HepG2 (cell line): ENCODE measurements around the gene SLC9A1. TPM values are rescaled to one million over a fixed set of nuclear protein-coding genes. Genes with fewer than 3 reads are reported as not detected.
A peak's percentile ranks its signal among the peaks of the same experiment; 100 is the strongest.

Experiments used
- ATAC-seq: fragments of 200-7000 bp; cut with Tn5 transposase; 3 replicates; pipeline ENCODE4 v1.9.1; 2020; ENCODE audit warnings: mild to moderate bottlenecking, moderate library complexity
- BruUV-seq: library from RNA; stranded (reverse); fragments of 400-500 nt; replicated peaks from 2 replicates; lab custom pipeline; 2021; lab: Mats Ljungman, UMichigan
- CTCF ChIA-PET: fragments of 300-600 bp; formaldehyde crosslinking; extraction: SDS; loops from one replicate; lab custom pipeline; 2021; ENCODE audit warnings: low total read pairs, inconsistent platforms, low intra/inter-chr PET ratio; lab: Yijun Ruan, JAX
- POLR2A ChIA-PET: fragments of 350-600 bp; sonication (Branson Sonifier 250); formaldehyde crosslinking; loops from one replicate; lab custom pipeline; 2020; ENCODE audit warnings: antibody characterized with exemption, inconsistent platforms; lab: Yijun Ruan, JAX
- DNase-seq: peaks from one replicate; pipeline ENCODE4 v3.0.0-alpha.2; 2015; ENCODE audit warnings: low spot score
- FAIRE-seq: peaks from 3 replicates; lab custom pipeline; 2011; peaks lifted over from hg19 to GRCh38; lab: Jason Lieb, UNC
- H2AFZ ChIP-seq: one replicate; pipeline ENCODE4 v1.6.1; 2011; ENCODE audit warnings: low read length, inconsistent platforms
- H3K27ac ChIP-seq: fragments of 300-600 bp; 3 replicates; pipeline ENCODE4 v1.8.0; 2011; ENCODE audit warnings: mixed run types, mild to moderate bottlenecking, mixed read lengths, low read length, inconsistent platforms; ENCODE audit not compliant: insufficient read depth; ENCODE audit errors: extremely low read length
- H3K27me3 ChIP-seq, 2 experiments: fragments of 200-600 bp in 1 of 2; 2 replicates in 1 of 2; 3 replicates in 1 of 2; pipeline versions ENCODE4 v1.6.0 to v1.8.0; 2011; ENCODE audit warnings: low read length in 2 of 2, mild to moderate bottlenecking in 2 of 2, moderate library complexity in 2 of 2, inconsistent platforms in 1 of 2; ENCODE audit not compliant: insufficient read depth in 2 of 2, control insufficient read depth in 1 of 2
- H3K36me3 ChIP-seq, 2 experiments: fragments of 200-600 bp in 1 of 2; replicated peaks in 1 of 2; 2 replicates in 1 of 2; 3 replicates in 1 of 2; pipeline versions ENCODE4 v1.5.1 to v1.8.0; 2011; ENCODE audit warnings: low read length in 2 of 2, inconsistent platforms in 1 of 2; ENCODE audit not compliant: insufficient read depth in 2 of 2, control insufficient read depth in 1 of 2
- H3K4me1 ChIP-seq: 2 replicates; pipeline ENCODE4 v1.5.1; 2012; ENCODE audit warnings: low read length, inconsistent platforms; ENCODE audit not compliant: insufficient read depth
- H3K4me2 ChIP-seq: 2 replicates; pipeline ENCODE4 v1.6.0; 2011; ENCODE audit warnings: low read depth, low read length, inconsistent platforms
- H3K4me3 ChIP-seq, 3 experiments: fragments of 200-600 bp in 1 of 3; sonication (generic), shearing (Covaris generic) in 1 of 3; replicated peaks in 1 of 3; 2 replicates each; pipeline ENCODE4 v1.5.1; 2011 to 2016; ENCODE audit warnings: low read length in 3 of 3, inconsistent platforms in 2 of 3, low read depth in 2 of 3, mild to moderate bottlenecking in 2 of 3, control low read depth in 1 of 3, mixed read lengths in 1 of 3; ENCODE audit not compliant: insufficient read depth in 1 of 3
- H3K79me2 ChIP-seq: one replicate; pipeline ENCODE4 v1.6.1; 2011; ENCODE audit warnings: low read length, inconsistent platforms; ENCODE audit not compliant: insufficient read depth
- H3K9ac ChIP-seq: 2 replicates; pipeline ENCODE4 v1.6.0; 2011; ENCODE audit warnings: mild to moderate bottlenecking, low read depth, low read length, inconsistent platforms; ENCODE audit not compliant: insufficient read depth
- H3K9me3 ChIP-seq: 2 replicates; pipeline ENCODE4 v1.5.1; 2012; ENCODE audit warnings: mild to moderate bottlenecking, low read length
- H4K20me1 ChIP-seq: 2 replicates; pipeline ENCODE4 v1.6.0; 2011; ENCODE audit warnings: inconsistent platforms, mild to moderate bottlenecking, low read length, moderate library complexity; ENCODE audit not compliant: insufficient read depth
- BCL6 ChIP-seq: IDR thresholded peaks from 2 replicates; pipeline ENCODE4 v1.6.1; 2016; ENCODE audit warnings: missing genetic modification reagents, missing compliant biosample characterization
- CBX5 ChIP-seq: sonication (generic); formaldehyde crosslinking; IDR thresholded peaks from 2 replicates; pipeline ENCODE4 v1.4.0; 2020; ENCODE audit warnings: missing genetic modification reagents, borderline replicate concordance
- CENPX ChIP-seq: sonication (generic); formaldehyde crosslinking; IDR thresholded peaks from 2 replicates; pipeline ENCODE4 v1.9.0; 2021; ENCODE audit warnings: mild to moderate bottlenecking, missing genetic modification reagents, moderate library complexity
- CREB1 ChIP-seq, 2 experiments: fragments of 450-650 bp in 1 of 2; IDR thresholded peaks; 2 replicates each; pipeline ENCODE4 v1.6.1; 2016 to 2017; ENCODE audit warnings: control low read depth in 1 of 2, mild to moderate bottlenecking in 1 of 2, missing compliant biosample characterization in 1 of 2, missing genetic modification characterization in 1 of 2
- ELF4 ChIP-seq: sonication (generic); formaldehyde crosslinking; IDR thresholded peaks from 2 replicates; pipeline ENCODE4 v1.5.0; 2020; ENCODE audit warnings: missing genetic modification reagents, mild to moderate bottlenecking, moderate library complexity, borderline replicate concordance
- FOXJ3 ChIP-seq: sonication (generic); formaldehyde crosslinking; IDR thresholded peaks from 2 replicates; pipeline ENCODE4 v1.4.0; 2020; ENCODE audit warnings: missing genetic modification reagents, mild to moderate bottlenecking, borderline replicate concordance
- GFI1 ChIP-seq: sonication (generic); formaldehyde crosslinking; IDR thresholded peaks from 2 replicates; pipeline ENCODE4 v1.5.0; 2020; ENCODE audit warnings: missing genetic modification reagents, mild to moderate bottlenecking, borderline replicate concordance
- HMGA1 ChIP-seq: sonication (generic); formaldehyde crosslinking; conservative IDR thresholded peaks from 2 replicates; pipeline ENCODE4 v1.4.0; 2020; ENCODE audit warnings: missing genetic modification reagents
- MATR3 ChIP-seq: sonication (generic); formaldehyde crosslinking; IDR thresholded peaks from 2 replicates; pipeline ENCODE4 v1.4.0; 2020; ENCODE audit warnings: missing genetic modification reagents
- MEIS1 ChIP-seq: sonication (generic); formaldehyde crosslinking; IDR thresholded peaks from 2 replicates; pipeline ENCODE4 v1.9.0; 2021; ENCODE audit warnings: mild to moderate bottlenecking, missing genetic modification reagents, moderate library complexity, borderline replicate concordance
- NFKBIZ ChIP-seq: IDR thresholded peaks from 2 replicates; pipeline ENCODE4 v1.6.1; 2018; ENCODE audit warnings: missing genetic modification reagents, missing compliant biosample characterization
- NRL ChIP-seq: sonication (generic); formaldehyde crosslinking; IDR thresholded peaks from 2 replicates; pipeline ENCODE4 v1.5.0; 2020; ENCODE audit warnings: missing genetic modification reagents, mild to moderate bottlenecking, moderate library complexity, borderline replicate concordance
- PHF21A ChIP-seq: sonication (generic); formaldehyde crosslinking; IDR thresholded peaks from 2 replicates; pipeline ENCODE4 v1.5.0; 2020; ENCODE audit warnings: mild to moderate bottlenecking, missing genetic modification reagents
- ZMYM4 ChIP-seq: sonication (generic); formaldehyde crosslinking; IDR thresholded peaks from 2 replicates; pipeline ENCODE4 v1.8.1; 2023; ENCODE audit warnings: mild to moderate bottlenecking, missing genetic modification reagents
- ZNF121 ChIP-seq: sonication (generic); formaldehyde crosslinking; IDR thresholded peaks from 2 replicates; pipeline ENCODE4 v1.5.0; 2020; ENCODE audit warnings: mild to moderate bottlenecking, missing genetic modification reagents
- ZNF572 ChIP-seq: sonication (generic); formaldehyde crosslinking; IDR thresholded peaks from 2 replicates; pipeline ENCODE4 v1.5.1; 2020; ENCODE audit warnings: mild to moderate bottlenecking, missing genetic modification reagents
- WGBS: methylation state at CpG from one replicate; pipeline ENCODE4 v1.1.6; 2017; ENCODE audit warnings: low lambda C conversion rate; 5-methylcytosine and 5-hydroxymethylcytosine counted together
- in situ Hi-C: cut with HindIII; loops from 2 replicates; pipeline ENCODE4 v1.10.0; 2017; ENCODE audit warnings: low pct_unique_long_range_greater_than_20kb; ENCODE audit not compliant: extremely low pct_ligation_motif_present
- intact Hi-C: fragments of 100-400 bp; cut with micrococcal nuclease; formaldehyde crosslinking; loops from one replicate; pipeline ENCODE4 v1.10.0; 2022; ENCODE audit not compliant: unreplicated experiment
- polyA plus RNA-seq, 8 experiments: library from polyadenylated mRNA; depleted of rRNA in 3 of 8; stranded (reverse) in 7 of 8; unstranded in 1 of 8; fragments of >200 nt; fragmentation: Illumina TruSeq in 4 of 8; extraction: Trizol in 4 of 8; gene quantifications; 2 replicates each; pipeline versions ENCODE4 v1.2.1 to v1.2.3, GENCODE V29; 2011 to 2016; ENCODE audit warnings: low read depth in 4 of 8, missing spikeins in 1 of 8, mixed read lengths in 1 of 8; ENCODE audit not compliant: insufficient read depth in 1 of 8
- total RNA-seq, 5 experiments: library from RNA; depleted of rRNA; stranded (reverse); fragments of >200 nt; fragmentation: Illumina TruSeq; extraction: Trizol; gene quantifications; 2 replicates each; pipeline ENCODE4 v1.2.3, GENCODE V29; 2016; ENCODE audit warnings: low read depth in 1 of 5
- TF ChIP-seq, protein P1 (sequence below): sonication (generic); formaldehyde crosslinking; IDR thresholded peaks from 2 replicates; pipeline ENCODE4 v1.4.0; 2020; ENCODE audit warnings: missing genetic modification reagents, mild to moderate bottlenecking, borderline replicate concordance

Gene SLC9A1
- total and polyA plus RNA-seq, 2 of the 13 experiments (the other 11 are each of a cell fraction or from before 2014, with no cell fraction given): 1.4 to 2.9 TPM

DNA sequence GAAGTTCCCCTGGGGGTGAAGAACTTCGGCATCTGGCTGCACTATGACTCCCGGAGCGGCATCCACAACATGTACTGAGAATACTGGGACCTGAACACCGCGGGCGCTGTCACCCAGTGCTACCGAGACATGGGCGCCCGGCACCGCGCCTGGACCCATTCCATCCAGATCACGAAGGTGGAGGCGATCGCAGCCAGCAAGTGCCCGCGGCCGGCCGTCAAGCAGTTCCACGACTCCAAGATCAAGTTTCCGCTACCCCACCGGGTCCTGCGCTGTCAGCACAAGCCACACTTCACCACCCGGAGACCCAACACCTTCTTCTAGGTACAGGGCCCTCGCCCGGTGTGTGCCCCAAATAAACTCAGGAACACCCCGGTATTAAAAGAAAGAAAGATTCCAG is 22.0 kb upstream of the SLC9A1 start:
- intact Hi-C loops (no loop called here), in situ Hi-C loops (no loop called here)
- H2AFZ ChIP-seq: no peak overlapping the region
- H3K9ac ChIP-seq: no peak overlapping the region
- H3K4me2 ChIP-seq: no peak overlapping the region
- no peaks in the 10 kb centered on the region for H3K4me1 ChIP-seq
- TF ChIP-seq ZMYM4 (no peak), HMGA1 (CRISPR knock-in tag) (no peak), FOXJ3 (no peak), CENPX (no peak), MEIS1 (CRISPR knock-in tag) (no peak), ELF4 (CRISPR knock-in tag) (no peak), CBX5 (CRISPR knock-in tag) (no peak), GFI1 (no peak), NFKBIZ (CRISPR knock-in tag) (no peak)
- H4K20me1 ChIP-seq: no peaks in the 10 kb centered on the region
- ChIA-PET POLR2A (no interaction called here), CTCF (no interaction called here)
- WGBS: 84% methylated on average over 16 of the region's 26 CpGs
- H3K79me2 ChIP-seq: no peaks in the 10 kb centered on the region
- no peak overlapping the region for H3K27ac ChIP-seq
- FAIRE-seq: no peak
- BruUV-seq: no TSS peak
- no peak overlapping the region for H3K4me3 ChIP-seq
- no peak for ATAC-seq
- H3K27me3 ChIP-seq: no peaks in the 10 kb centered on the region
- DNase-seq: no peak
- H3K9me3 ChIP-seq: peaks cover 10% of the 10 kb centered on the region
- no peaks in the 10 kb centered on the region for H3K36me3 ChIP-seq

- no peaks in the 10 kb centered on the region for H3K36me3 ChIP-seq
- H3K4me3 ChIP-seq: no peak overlapping the region
- intact Hi-C loops: no loop called here
- H3K27ac ChIP-seq: no peak overlapping the region
- FAIRE-seq: no peak
- CTCF ChIA-PET: no interaction called here
- no peak for ATAC-seq
- no peak overlapping the region for H3K4me2 ChIP-seq
- no TSS peak for BruUV-seq
- 37% methylated on average over 4 of the region's 4 CpGs for WGBS
- no peak overlapping the region for H3K9ac ChIP-seq
- H2AFZ ChIP-seq: no peak overlapping the region
- H4K20me1 ChIP-seq: no peaks in the 10 kb centered on the region
- no peaks in the 10 kb centered on the region for H3K27me3 ChIP-seq
- TF ChIP-seq BCL6 (CRISPR knock-in tag) (0 out of 2 replicates have a peak, but pooled peaks have one; percentile 9), CREB1 (IDR thresholded peaks at IDR 0.05) (no peak), CREB1 (CRISPR knock-in tag; IDR thresholded peaks at IDR 0.05) (no peak), NRL (CRISPR knock-in tag) (no peak), PHF21A (no peak), ZNF572 (no peak), ZNF121 (CRISPR knock-in tag) (peak; percentile 39; the same call in 1 of the 2 replicates), MATR3 (CRISPR knock-in tag) (no peak)
- TF ChIP-seq, protein P1, sequence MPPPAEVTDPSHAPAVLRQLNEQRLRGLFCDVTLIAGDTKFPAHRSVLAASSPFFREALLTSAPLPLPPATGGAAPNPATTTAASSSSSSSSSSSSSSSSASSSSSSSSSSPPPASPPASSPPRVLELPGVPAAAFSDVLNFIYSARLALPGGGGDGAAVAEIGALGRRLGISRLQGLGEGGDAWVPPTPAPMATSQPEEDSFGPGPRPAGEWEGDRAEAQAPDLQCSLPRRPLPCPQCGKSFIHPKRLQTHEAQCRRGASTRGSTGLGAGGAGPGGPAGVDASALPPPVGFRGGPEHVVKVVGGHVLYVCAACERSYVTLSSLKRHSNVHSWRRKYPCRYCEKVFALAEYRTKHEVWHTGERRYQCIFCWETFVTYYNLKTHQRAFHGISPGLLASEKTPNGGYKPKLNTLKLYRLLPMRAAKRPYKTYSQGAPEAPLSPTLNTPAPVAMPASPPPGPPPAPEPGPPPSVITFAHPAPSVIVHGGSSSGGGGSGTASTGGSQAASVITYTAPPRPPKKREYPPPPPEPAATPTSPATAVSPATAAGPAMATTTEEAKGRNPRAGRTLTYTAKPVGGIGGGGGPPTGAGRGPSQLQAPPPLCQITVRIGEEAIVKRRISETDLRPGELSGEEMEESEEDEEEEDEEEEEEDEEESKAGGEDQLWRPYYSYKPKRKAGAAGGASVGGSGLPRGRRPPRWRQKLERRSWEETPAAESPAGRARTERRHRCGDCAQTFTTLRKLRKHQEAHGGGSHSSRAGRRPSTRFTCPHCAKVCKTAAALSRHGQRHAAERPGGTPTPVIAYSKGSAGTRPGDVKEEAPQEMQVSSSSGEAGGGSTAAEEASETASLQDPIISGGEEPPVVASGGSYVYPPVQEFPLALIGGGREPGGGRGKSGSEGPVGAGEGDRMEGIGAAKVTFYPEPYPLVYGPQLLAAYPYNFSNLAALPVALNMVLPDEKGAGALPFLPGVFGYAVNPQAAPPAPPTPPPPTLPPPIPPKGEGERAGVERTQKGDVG (CRISPR knock-in tag): no peak
- peaks cover 6% of the 10 kb centered on the region; the same call in 1 of the 2 replicates for H3K9me3 ChIP-seq
- POLR2A ChIA-PET: no interaction called here
- in situ Hi-C loops: no loop called here
- no peaks in the 10 kb centered on the region for H3K4me1 ChIP-seq
- no peak for DNase-seq
- H3K79me2 ChIP-seq: no peaks in the 10 kb centered on the region
Measured at GRCh38 chr1:27176323-27176722, 21.4 kb upstream of the SLC9A1 start.
